ENCODE data around the gene SMIM41.
A peak's percentile ranks its signal among the peaks of the same experiment; 100 is the strongest.

The SMIM41 gene

DNA sequence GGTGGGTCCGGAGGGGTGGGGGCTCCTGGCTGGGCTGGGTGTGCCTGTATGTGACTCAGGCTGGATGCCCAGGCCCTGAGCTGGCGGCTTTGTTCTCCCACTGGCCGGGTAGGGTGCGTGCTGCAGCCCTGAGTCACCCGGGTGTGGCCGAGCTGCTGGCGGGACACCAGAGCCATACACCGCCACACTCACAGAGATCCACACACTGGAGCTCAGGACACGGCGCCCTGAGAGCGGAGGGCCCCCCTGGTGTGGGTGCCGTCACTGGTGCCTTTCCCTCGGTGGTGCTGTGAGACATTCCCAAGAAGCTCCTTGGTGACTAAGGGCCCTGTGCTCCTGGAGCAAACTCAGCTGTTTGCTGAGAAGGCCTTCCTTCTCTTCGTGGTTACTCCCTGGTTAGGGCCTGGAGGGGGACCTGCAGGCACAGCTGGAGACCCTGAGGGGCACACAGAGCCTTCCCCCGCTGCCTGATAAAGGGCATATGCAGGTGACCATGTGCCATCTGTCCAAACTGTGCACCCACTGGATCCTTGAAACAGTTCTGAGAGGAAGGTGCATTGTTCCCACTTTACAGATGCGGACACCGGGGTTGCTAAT lies 68.0 kb downstream of the SMIM41 start:
- DNase-seq (ENCODE audit: low spot score) = peak; percentile 96

- no peak for DNase-seq (ENCODE audit: low spot score)
Measured at GRCh38 chr12:52147964-52148463, 68.5 kb downstream of the SMIM41 start.

- no peak for DNase-seq (ENCODE audit: low spot score)
Measured at GRCh38 chr12:52148464-52149181, 69.1 kb downstream of the SMIM41 start.

GRCh38 chr12:52149182-52149641 lies 69.7 kb downstream of the SMIM41 start:
- DNase-seq (ENCODE audit: low spot score) = no peak

DNA sequence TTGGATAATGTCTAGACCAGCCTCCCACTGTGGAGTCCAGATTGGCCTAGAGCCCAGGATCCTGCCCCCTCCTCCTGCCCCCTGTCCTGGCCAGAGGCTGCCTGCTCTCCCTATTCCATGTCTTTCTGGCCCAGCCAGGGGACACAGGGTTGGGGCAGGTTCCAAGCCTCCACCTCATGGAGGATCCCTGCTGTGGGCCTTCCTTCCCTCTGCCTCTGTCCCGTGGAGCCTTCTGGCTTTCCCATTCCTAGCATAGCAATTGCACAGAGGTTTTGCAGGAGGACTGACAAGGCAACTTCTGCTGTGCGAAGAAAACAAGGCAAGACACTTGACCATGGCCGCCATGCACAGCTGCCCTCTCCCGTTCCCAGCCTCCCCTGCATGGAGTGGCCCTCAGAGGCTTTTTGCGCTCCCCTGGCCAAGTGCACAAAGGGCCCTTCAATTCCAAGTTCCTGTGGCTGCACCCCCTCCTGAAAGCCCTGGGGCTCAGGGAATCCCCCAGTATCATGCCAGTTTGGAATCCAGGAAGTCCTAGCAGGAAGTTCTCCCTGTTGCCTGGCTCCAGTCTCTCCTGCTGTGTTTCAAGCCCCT lies 70.2 kb downstream of the SMIM41 start:
- no peak for DNase-seq (ENCODE audit: low spot score)

GRCh38 chr12:52151153-52151836 lies 71.8 kb downstream of the SMIM41 start:
- DNase-seq (ENCODE audit: low spot score) = no peak

GRCh38 chr12:52151837-52152783 lies 72.6 kb downstream of the SMIM41 start:
- peak; percentile 75 for DNase-seq (ENCODE audit: low spot score)

- DNase-seq (ENCODE audit: low spot score) = no peak
Measured at GRCh38 chr12:52152905-52153317, 73.4 kb downstream of the SMIM41 start.

DNA sequence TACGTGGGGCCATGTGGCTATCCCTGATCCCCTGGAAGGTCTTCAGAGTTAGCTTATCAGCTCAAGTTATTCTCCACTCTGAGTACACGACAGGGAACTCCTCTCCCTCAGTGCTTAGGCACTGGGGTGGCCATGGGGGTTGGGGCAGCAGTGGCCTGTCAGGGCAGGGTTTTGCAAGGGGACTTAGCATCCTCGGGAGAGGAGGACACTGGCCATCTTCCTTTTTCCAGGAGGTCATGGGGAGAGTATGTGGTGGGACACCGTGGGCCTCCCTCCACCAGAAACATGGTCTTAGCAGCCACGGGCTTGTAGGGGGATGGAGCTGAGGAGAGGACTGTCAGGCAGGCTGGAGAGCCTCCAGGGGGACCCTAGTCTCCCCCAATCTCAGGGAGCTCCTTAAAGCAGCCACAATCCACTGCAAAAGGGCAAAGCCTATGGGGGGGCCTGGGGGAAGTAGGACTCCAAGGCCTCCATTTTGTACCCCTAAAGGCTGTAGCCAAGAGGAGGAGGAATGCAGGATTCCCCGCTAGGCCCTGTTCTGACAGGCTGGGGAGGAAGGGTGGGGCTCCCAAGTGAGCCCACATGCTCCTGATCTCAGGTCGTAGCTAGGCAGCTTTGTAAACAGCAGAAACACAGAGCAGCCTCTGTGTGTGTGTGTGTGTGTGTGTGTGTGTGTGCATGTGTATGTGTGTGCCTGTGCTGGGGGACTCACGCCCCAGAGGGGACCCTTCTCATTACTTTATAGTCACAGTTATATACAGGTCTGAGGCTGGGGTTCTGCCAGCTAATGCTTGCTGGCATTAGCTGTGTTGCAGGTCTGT lies 75.8 kb downstream of the SMIM41 start:
- DNase-seq (ENCODE audit: low spot score) = no peak

- no peak for DNase-seq (ENCODE audit: low spot score)
Measured at GRCh38 chr12:52156311-52156710, 76.8 kb downstream of the SMIM41 start.

GRCh38 chr12:52156757-52157565 lies 77.5 kb downstream of the SMIM41 start:
- DNase-seq (ENCODE audit: low spot score) = peak; percentile 53

DNA sequence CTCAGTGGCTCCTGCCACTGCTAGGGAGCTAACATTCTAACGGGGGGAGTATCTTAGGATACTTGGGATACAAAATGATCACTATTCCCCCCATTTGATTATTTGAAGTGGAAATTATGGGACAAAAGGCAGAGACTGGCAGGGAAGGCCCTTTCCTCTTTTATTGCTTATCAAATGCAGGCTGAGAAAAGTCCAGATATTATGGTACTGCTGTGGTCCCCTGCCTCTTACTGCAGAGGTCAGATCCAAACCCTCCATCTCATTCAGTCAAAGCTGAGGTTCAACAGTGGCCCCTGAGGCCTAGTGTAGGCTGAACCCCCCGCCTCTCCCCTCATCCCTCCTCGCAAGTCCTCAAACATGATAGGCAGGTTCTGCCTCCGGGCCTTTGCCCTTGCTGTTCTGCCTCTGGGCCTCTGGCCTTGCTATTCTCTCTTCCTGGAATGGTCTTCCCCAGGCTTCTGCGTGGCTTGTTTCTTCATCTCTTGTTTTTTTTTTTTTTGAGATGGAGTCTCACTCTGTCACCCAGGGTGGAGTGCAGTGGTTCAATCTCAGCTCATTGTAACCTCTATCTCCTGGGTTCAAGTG lies 78.2 kb downstream of the SMIM41 start:
- DNase-seq (ENCODE audit: low spot score) = no peak
